Measurements from ENCODE around the gene GJA1.
"Not testable (repeated sequence)": the region's sequence is repeated elsewhere in the genome, so short reads cannot be mapped to it uniquely, and the experiment has no call there.

Gene GJA1

GRCh38 chr6:121430514-121431460 is 4.7 kb upstream of the GJA1 start:
- Mint-ChIP-seq H3K27me3 (peaks cover 6% of the 10 kb centered on the region), H3K36me3 (ENCODE audit: low read depth) (no peaks in the 10 kb centered on the region), H3K4me3 (no peak overlapping the region), H3K4me1 (ENCODE audit: low read depth) (no peaks in the 10 kb centered on the region), H3K9me3 (no peaks in the 10 kb centered on the region), H3K27ac (no peak overlapping the region)

GRCh38 chr6:121431776-121432175 is 3.7 kb upstream of the GJA1 start:
- H3K27ac Mint-ChIP-seq; H3K9me3 Mint-ChIP-seq; H3K4me3 Mint-ChIP-seq; H3K36me3 Mint-ChIP-seq (ENCODE audit: low read depth); H3K4me1 Mint-ChIP-seq (ENCODE audit: low read depth): not testable (repeated sequence)
- H3K27me3 Mint-ChIP-seq: peaks cover 13% of the 10 kb centered on the region

- H3K9me3 Mint-ChIP-seq: no peaks in the 10 kb centered on the region
- H3K27me3 Mint-ChIP-seq: peaks cover 32% of the 10 kb centered on the region
- peaks cover 21% of the 10 kb centered on the region for H3K4me1 Mint-ChIP-seq (ENCODE audit: low read depth)
- H3K4me3 Mint-ChIP-seq: no peak overlapping the region
- H3K27ac Mint-ChIP-seq: no peak overlapping the region
- no peaks in the 10 kb centered on the region for H3K36me3 Mint-ChIP-seq (ENCODE audit: low read depth)
These were observed 1.2 kb upstream of the GJA1 start for GRCh38 chr6:121434037-121434770.

GRCh38 chr6:121436274-121436857 is 920 bp downstream of the GJA1 start:
- no peak overlapping the region for H3K27ac Mint-ChIP-seq
- H3K4me1 Mint-ChIP-seq (ENCODE audit: low read depth): peaks cover 21% of the 10 kb centered on the region
- H3K27me3 Mint-ChIP-seq: peaks cover 42% of the 10 kb centered on the region
- no peaks in the 10 kb centered on the region for H3K9me3 Mint-ChIP-seq
- H3K4me3 Mint-ChIP-seq: peak overlapping the region; percentile 80
- H3K36me3 Mint-ChIP-seq (ENCODE audit: low read depth): no peaks in the 10 kb centered on the region

GRCh38 chr6:121436960-121437850 is 1.8 kb downstream of the GJA1 start:
- H3K27ac Mint-ChIP-seq: peak overlapping the region; percentile 22
- H3K27me3 Mint-ChIP-seq: peaks cover 46% of the 10 kb centered on the region
- H3K4me1 Mint-ChIP-seq (ENCODE audit: low read depth): peaks cover 21% of the 10 kb centered on the region
- no peaks in the 10 kb centered on the region for H3K9me3 Mint-ChIP-seq
- H3K4me3 Mint-ChIP-seq: peak overlapping the region; percentile 80
- H3K36me3 Mint-ChIP-seq (ENCODE audit: low read depth): no peaks in the 10 kb centered on the region

GRCh38 chr6:121437851-121438651 is 2.6 kb downstream of the GJA1 start:
- Mint-ChIP-seq H3K27me3 (peaks cover 51% of the 10 kb centered on the region), H3K9me3 (no peaks in the 10 kb centered on the region), H3K27ac (peak overlapping the region; percentile 22), H3K4me3 (peak overlapping the region; percentile 80), H3K36me3 (ENCODE audit: low read depth) (no peaks in the 10 kb centered on the region), H3K4me1 (ENCODE audit: low read depth) (peaks cover 21% of the 10 kb centered on the region)

- no peak overlapping the region for H3K4me3 Mint-ChIP-seq
- peaks cover 52% of the 10 kb centered on the region for H3K27me3 Mint-ChIP-seq
- H3K36me3 Mint-ChIP-seq (ENCODE audit: low read depth): no peaks in the 10 kb centered on the region
- H3K27ac Mint-ChIP-seq: no peak overlapping the region
- peaks cover 21% of the 10 kb centered on the region for H3K4me1 Mint-ChIP-seq (ENCODE audit: low read depth)
- no peaks in the 10 kb centered on the region for H3K9me3 Mint-ChIP-seq
These were observed 3.4 kb downstream of the GJA1 start for GRCh38 chr6:121438869-121439268.

GRCh38 chr6:121439475-121439874 is 4.0 kb downstream of the GJA1 start:
- no peak overlapping the region for H3K4me3 Mint-ChIP-seq
- no peaks in the 10 kb centered on the region for H3K9me3 Mint-ChIP-seq
- H3K4me1 Mint-ChIP-seq (ENCODE audit: low read depth): peaks cover 21% of the 10 kb centered on the region
- no peaks in the 10 kb centered on the region for H3K36me3 Mint-ChIP-seq (ENCODE audit: low read depth)
- H3K27me3 Mint-ChIP-seq: peaks cover 52% of the 10 kb centered on the region
- no peak overlapping the region for H3K27ac Mint-ChIP-seq

- H3K4me1 Mint-ChIP-seq (ENCODE audit: low read depth): peaks cover 21% of the 10 kb centered on the region
- H3K9me3 Mint-ChIP-seq: no peaks in the 10 kb centered on the region
- H3K4me3 Mint-ChIP-seq: no peak overlapping the region
- H3K27ac Mint-ChIP-seq: no peak overlapping the region
- no peaks in the 10 kb centered on the region for H3K36me3 Mint-ChIP-seq (ENCODE audit: low read depth)
- peaks cover 52% of the 10 kb centered on the region for H3K27me3 Mint-ChIP-seq
These were observed 4.5 kb downstream of the GJA1 start for GRCh38 chr6:121439926-121440325.

- Mint-ChIP-seq H3K36me3 (ENCODE audit: low read depth) (no peaks in the 10 kb centered on the region), H3K4me1 (ENCODE audit: low read depth) (peaks cover 17% of the 10 kb centered on the region), H3K9me3 (no peaks in the 10 kb centered on the region), H3K27me3 (peaks cover 45% of the 10 kb centered on the region), H3K27ac (no peak overlapping the region), H3K4me3 (no peak overlapping the region)
These were observed 6.0 kb downstream of the GJA1 start for GRCh38 chr6:121441477-121441876.

GRCh38 chr6:121442576-121442975 is 7.1 kb downstream of the GJA1 start:
- no peaks in the 10 kb centered on the region for H3K36me3 Mint-ChIP-seq (ENCODE audit: low read depth)
- no peak overlapping the region for H3K4me3 Mint-ChIP-seq
- H3K27me3 Mint-ChIP-seq: peaks cover 38% of the 10 kb centered on the region
- no peak overlapping the region for H3K27ac Mint-ChIP-seq
- peaks cover 7% of the 10 kb centered on the region for H3K4me1 Mint-ChIP-seq (ENCODE audit: low read depth)
- H3K9me3 Mint-ChIP-seq: no peaks in the 10 kb centered on the region

GRCh38 chr6:121443971-121444541 is 8.6 kb downstream of the GJA1 start:
- H3K27ac Mint-ChIP-seq: no peak overlapping the region
- H3K36me3 Mint-ChIP-seq (ENCODE audit: low read depth): no peaks in the 10 kb centered on the region
- peaks cover 27% of the 10 kb centered on the region for H3K27me3 Mint-ChIP-seq
- H3K9me3 Mint-ChIP-seq: no peaks in the 10 kb centered on the region
- no peaks in the 10 kb centered on the region for H3K4me1 Mint-ChIP-seq (ENCODE audit: low read depth)
- no peak overlapping the region for H3K4me3 Mint-ChIP-seq

GRCh38 chr6:121446705-121447104 is 11.3 kb downstream of the GJA1 start:
- not testable (repeated sequence) for H3K4me1 Mint-ChIP-seq (ENCODE audit: low read depth); H3K36me3 Mint-ChIP-seq (ENCODE audit: low read depth); H3K27ac Mint-ChIP-seq; H3K4me3 Mint-ChIP-seq; H3K9me3 Mint-ChIP-seq
- peaks cover 12% of the 10 kb centered on the region for H3K27me3 Mint-ChIP-seq

All from stimulated activated naive CD8-positive, alpha-beta T cell treated with anti-CD3 and anti-CD28 coated beads, Interleukin-15, Interleukin-2, amounts not matched to agents 100 ng/mL and 50 ng/mL, for 24 hours (primary cell).